Measurements from ENCODE around the gene APAF1. TPM values are rescaled to one million over a fixed set of nuclear protein-coding genes. Genes with fewer than 3 reads are reported as not detected.
"Not testable (repeated sequence)": the region's sequence is repeated elsewhere in the genome, so short reads cannot be mapped to it uniquely, and the experiment has no call there.

Gene APAF1
- total RNA-seq, 1 donor from 2014 or later = 28.3 TPM

GRCh38 chr12:98755855-98756254 is 110.8 kb downstream of the APAF1 start:
- H3K9me3 Mint-ChIP-seq; H3K36me3 Mint-ChIP-seq (ENCODE audit: low read depth); H3K27ac Mint-ChIP-seq; H3K27me3 Mint-ChIP-seq (ENCODE audit: low read depth); DNase-seq (ENCODE audit: low spot score); intact Hi-C loops (cut with micrococcal nuclease); H3K4me3 Mint-ChIP-seq (ENCODE audit: low read depth): not testable (repeated sequence)
- peaks cover 25% of the 10 kb centered on the region for H3K4me1 Mint-ChIP-seq (ENCODE audit: low read depth)

GRCh38 chr12:98757455-98757854 is 112.4 kb downstream of the APAF1 start:
- Mint-ChIP-seq H3K9me3 (no peaks in the 10 kb centered on the region), H3K4me1 (ENCODE audit: low read depth) (peaks cover 25% of the 10 kb centered on the region)
- no peak for DNase-seq (ENCODE audit: low spot score)

GRCh38 chr12:98758331-98758730 is 113.2 kb downstream of the APAF1 start:
- Mint-ChIP-seq H3K4me1 (ENCODE audit: low read depth) (peaks cover 22% of the 10 kb centered on the region), H3K4me3 (ENCODE audit: low read depth) (no peak overlapping the region), H3K27me3 (ENCODE audit: low read depth) (peaks cover 7% of the 10 kb centered on the region), H3K9me3 (no peaks in the 10 kb centered on the region), H3K36me3 (ENCODE audit: low read depth) (no peaks in the 10 kb centered on the region), H3K27ac (no peak overlapping the region)
- intact Hi-C loops (cut with micrococcal nuclease) = no loop called here
- no peak for DNase-seq (ENCODE audit: low spot score)

More at GRCh38 chr12:98757455-98757854, 112.4 kb downstream of the APAF1 start:
- intact Hi-C loops (cut with micrococcal nuclease) = no loop called here
- Mint-ChIP-seq H3K27me3 (ENCODE audit: low read depth) (peaks cover 7% of the 10 kb centered on the region), H3K27ac (no peak overlapping the region), H3K36me3 (ENCODE audit: low read depth) (no peaks in the 10 kb centered on the region), H3K4me3 (ENCODE audit: low read depth) (no peak overlapping the region)

GRCh38 chr12:98763656-98764055 is 118.6 kb downstream of the APAF1 start:
- Mint-ChIP-seq H3K36me3 (ENCODE audit: low read depth) (no peaks in the 10 kb centered on the region), H3K27ac (no peak overlapping the region), H3K9me3 (no peaks in the 10 kb centered on the region), H3K27me3 (ENCODE audit: low read depth) (peaks cover 18% of the 10 kb centered on the region), H3K4me1 (ENCODE audit: low read depth) (no peaks in the 10 kb centered on the region), H3K4me3 (ENCODE audit: low read depth) (no peak overlapping the region)
- no peak for DNase-seq (ENCODE audit: low spot score)
- intact Hi-C loops (cut with micrococcal nuclease) = no loop called here

GRCh38 chr12:98767248-98767647 is 122.2 kb downstream of the APAF1 start:
- Mint-ChIP-seq H3K27me3 (ENCODE audit: low read depth) (peaks cover 11% of the 10 kb centered on the region), H3K27ac (no peak overlapping the region), H3K9me3 (peaks cover 5% of the 10 kb centered on the region), H3K4me1 (ENCODE audit: low read depth) (peaks cover 6% of the 10 kb centered on the region), H3K36me3 (ENCODE audit: low read depth) (no peaks in the 10 kb centered on the region), H3K4me3 (ENCODE audit: low read depth) (no peak overlapping the region)
- DNase-seq (ENCODE audit: low spot score) = no peak
- intact Hi-C loops (cut with micrococcal nuclease) = no loop called here

- Mint-ChIP-seq H3K27me3 (ENCODE audit: low read depth) (peaks cover 11% of the 10 kb centered on the region), H3K4me3 (ENCODE audit: low read depth) (no peak overlapping the region), H3K9me3 (peaks cover 7% of the 10 kb centered on the region), H3K4me1 (ENCODE audit: low read depth) (peaks cover 8% of the 10 kb centered on the region), H3K36me3 (ENCODE audit: low read depth) (no peaks in the 10 kb centered on the region), H3K27ac (no peak overlapping the region)
- intact Hi-C loops (cut with micrococcal nuclease) = no loop called here
- no peak for DNase-seq (ENCODE audit: low spot score)
These were observed 124.0 kb downstream of the APAF1 start for GRCh38 chr12:98769068-98769467.

GRCh38 chr12:98770230-98770629 is 125.1 kb downstream of the APAF1 start:
- peaks cover 6% of the 10 kb centered on the region for H3K27me3 Mint-ChIP-seq (ENCODE audit: low read depth)
- no peak overlapping the region for H3K27ac Mint-ChIP-seq
- no peak for DNase-seq (ENCODE audit: low spot score)
- H3K4me1 Mint-ChIP-seq (ENCODE audit: low read depth) = peaks cover 8% of the 10 kb centered on the region
- H3K4me3 Mint-ChIP-seq (ENCODE audit: low read depth) = no peak overlapping the region
- intact Hi-C loops (cut with micrococcal nuclease) = no loop called here
- no peaks in the 10 kb centered on the region for H3K36me3 Mint-ChIP-seq (ENCODE audit: low read depth)
- peaks cover 7% of the 10 kb centered on the region for H3K9me3 Mint-ChIP-seq

GRCh38 chr12:98771811-98772752 is 127.0 kb downstream of the APAF1 start:
- no peaks in the 10 kb centered on the region for H3K36me3 Mint-ChIP-seq (ENCODE audit: low read depth)
- no peak for DNase-seq (ENCODE audit: low spot score)
- peaks cover 8% of the 10 kb centered on the region for H3K4me1 Mint-ChIP-seq (ENCODE audit: low read depth)
- H3K4me3 Mint-ChIP-seq (ENCODE audit: low read depth) = no peak overlapping the region
- intact Hi-C loops (cut with micrococcal nuclease) = no loop called here
- peaks cover 7% of the 10 kb centered on the region for H3K9me3 Mint-ChIP-seq
- no peak overlapping the region for H3K27ac Mint-ChIP-seq
- H3K27me3 Mint-ChIP-seq (ENCODE audit: low read depth) = peaks cover 3% of the 10 kb centered on the region

- intact Hi-C loops (cut with micrococcal nuclease) = no loop called here
- DNase-seq (ENCODE audit: low spot score) = no peak
- Mint-ChIP-seq H3K36me3 (ENCODE audit: low read depth) (no peaks in the 10 kb centered on the region), H3K27me3 (ENCODE audit: low read depth) (peaks cover under 1% of the 10 kb centered on the region), H3K9me3 (peaks cover 7% of the 10 kb centered on the region), H3K27ac (no peak overlapping the region), H3K4me3 (ENCODE audit: low read depth) (no peak overlapping the region), H3K4me1 (ENCODE audit: low read depth) (peaks cover 8% of the 10 kb centered on the region)
These were observed 127.7 kb downstream of the APAF1 start for GRCh38 chr12:98772818-98773217.

GRCh38 chr12:98780261-98780660 is 135.2 kb downstream of the APAF1 start:
- Mint-ChIP-seq H3K27me3 (ENCODE audit: low read depth) (peaks cover 14% of the 10 kb centered on the region), H3K4me3 (ENCODE audit: low read depth) (no peak overlapping the region), H3K4me1 (ENCODE audit: low read depth) (no peaks in the 10 kb centered on the region), H3K27ac (no peak overlapping the region), H3K36me3 (ENCODE audit: low read depth) (no peaks in the 10 kb centered on the region), H3K9me3 (no peaks in the 10 kb centered on the region)
- intact Hi-C loops (cut with micrococcal nuclease) = no loop called here
- DNase-seq (ENCODE audit: low spot score) = no peak

GRCh38 chr12:98783420-98783819 is 138.3 kb downstream of the APAF1 start:
- no peaks in the 10 kb centered on the region for H3K9me3 Mint-ChIP-seq
- intact Hi-C loops (cut with micrococcal nuclease) = no loop called here
- H3K27ac Mint-ChIP-seq = no peak overlapping the region
- DNase-seq (ENCODE audit: low spot score) = no peak
- no peaks in the 10 kb centered on the region for H3K36me3 Mint-ChIP-seq (ENCODE audit: low read depth)
- H3K4me3 Mint-ChIP-seq (ENCODE audit: low read depth) = no peak overlapping the region
- H3K27me3 Mint-ChIP-seq (ENCODE audit: low read depth) = peaks cover 19% of the 10 kb centered on the region
- H3K4me1 Mint-ChIP-seq (ENCODE audit: low read depth) = no peaks in the 10 kb centered on the region
